ENCODE results near the gene OXER1.

OXER1 gene

GRCh38 chr2:42757981-42758740 lies 5.8 kb downstream of the OXER1 start:
- no peaks in the 10 kb centered on the region for H3K79me2 ChIP-seq (ENCODE audit: control insufficient read depth, low read length)

GRCh38 chr2:42756966-42757513 lies 6.9 kb downstream of the OXER1 start:
- no peak overlapping the region for H3K27ac ChIP-seq (ENCODE audit: low read depth, low read length)
- H3K36me3 ChIP-seq (ENCODE audit: control insufficient read depth, low read length) = no peaks in the 10 kb centered on the region
- 0 out of 2 replicates have a peak, but pooled peaks cover under 1% of the 10 kb centered on the region for H3F3A ChIP-seq (ENCODE audit: control insufficient read depth, insufficient read depth)
- no peaks in the 10 kb centered on the region for H3K27me3 ChIP-seq (ENCODE audit: control insufficient read depth, low read length)
- no peaks in the 10 kb centered on the region for H3K9me2 ChIP-seq (replicated peaks; ENCODE audit: control insufficient read depth, low read length)
- no peaks in the 10 kb centered on the region for H4K20me1 ChIP-seq (ENCODE audit: control insufficient read depth, insufficient read depth, low read depth, low read length)
- no peak overlapping the region for H3K4me2 ChIP-seq (ENCODE audit: low read length)
- no peaks in the 10 kb centered on the region for H3K79me2 ChIP-seq (ENCODE audit: control insufficient read depth, low read length)
- no peak for TF ChIP-seq CTCF (IDR thresholded peaks at IDR 0.05; ENCODE audit: low read depth, low read length, poor library complexity, severe bottlenecking)
- H3K4me1 ChIP-seq (ENCODE audit: control insufficient read depth, low read length) = peaks cover 28% of the 10 kb centered on the region
- no peaks in the 10 kb centered on the region for H3K9me3 ChIP-seq (ENCODE audit: control insufficient read depth, insufficient read depth, low read length)
- H3K4me3 ChIP-seq (ENCODE audit: low read length) = no peak overlapping the region

More at GRCh38 chr2:42757981-42758740, 5.8 kb downstream of the OXER1 start:
- no peak overlapping the region for H3K4me2 ChIP-seq (ENCODE audit: low read length)
- H3K9me2 ChIP-seq (replicated peaks; ENCODE audit: control insufficient read depth, low read length) = no peaks in the 10 kb centered on the region
- no peak overlapping the region for H3K4me3 ChIP-seq (ENCODE audit: low read length)
- H3F3A ChIP-seq (ENCODE audit: control insufficient read depth, insufficient read depth) = no peaks in the 10 kb centered on the region
- no peak overlapping the region for H3K27ac ChIP-seq (ENCODE audit: low read depth, low read length)
- H3K9me3 ChIP-seq (ENCODE audit: control insufficient read depth, insufficient read depth, low read length) = no peaks in the 10 kb centered on the region
- no peaks in the 10 kb centered on the region for H3K36me3 ChIP-seq (ENCODE audit: control insufficient read depth, low read length)
- H3K4me1 ChIP-seq (ENCODE audit: control insufficient read depth, low read length) = peaks cover 17% of the 10 kb centered on the region
- no peaks in the 10 kb centered on the region for H3K27me3 ChIP-seq (ENCODE audit: control insufficient read depth, low read length)
- TF ChIP-seq EZH2phosphoT487 (IDR thresholded peaks at IDR 0.05; ENCODE audit: borderline replicate concordance, low read length) (no peak), CTCF (IDR thresholded peaks at IDR 0.05; ENCODE audit: low read depth, low read length, poor library complexity, severe bottlenecking) (no peak)
- H4K20me1 ChIP-seq (ENCODE audit: control insufficient read depth, insufficient read depth, low read depth, low read length) = no peaks in the 10 kb centered on the region

- no peaks in the 10 kb centered on the region for H4K20me1 ChIP-seq (ENCODE audit: control insufficient read depth, insufficient read depth, low read depth, low read length)
- H3K36me3 ChIP-seq (ENCODE audit: control insufficient read depth, low read length) = no peaks in the 10 kb centered on the region
- TF ChIP-seq CTCF (IDR thresholded peaks at IDR 0.05; ENCODE audit: low read depth, low read length, poor library complexity, severe bottlenecking) = no peak
- H3F3A ChIP-seq (ENCODE audit: control insufficient read depth, insufficient read depth) = 0 out of 2 replicates have a peak, but pooled peaks cover 2% of the 10 kb centered on the region
- no peaks in the 10 kb centered on the region for H3K9me2 ChIP-seq (replicated peaks; ENCODE audit: control insufficient read depth, low read length)
- H3K4me2 ChIP-seq (ENCODE audit: low read length) = no peak overlapping the region
- no peaks in the 10 kb centered on the region for H3K27me3 ChIP-seq (ENCODE audit: control insufficient read depth, low read length)
- H3K9me3 ChIP-seq (ENCODE audit: control insufficient read depth, insufficient read depth, low read length) = no peaks in the 10 kb centered on the region
- H3K27ac ChIP-seq (ENCODE audit: low read depth, low read length) = no peak overlapping the region
- H3K4me3 ChIP-seq (ENCODE audit: low read length) = no peak overlapping the region
- peaks cover 36% of the 10 kb centered on the region for H3K4me1 ChIP-seq (ENCODE audit: control insufficient read depth, low read length)
- no peaks in the 10 kb centered on the region for H3K79me2 ChIP-seq (ENCODE audit: control insufficient read depth, low read length)
Observed at GRCh38 chr2:42756150-42756775, 7.7 kb downstream of the OXER1 start.
